Adipocyte (in vitro differentiated cells): ENCODE data around the gene CCDC38.

Experiments used
- DNase-seq: peaks from one replicate; pipeline ENCODE4 v3.0.0-alpha.2; 2015; ENCODE audit warnings: low read depth
- H3K27me3 ChIP-seq: replicated peaks from 2 replicates; pipeline ENCODE4 v1.7.0; 2013; ENCODE audit warnings: mild to moderate bottlenecking, low read length, moderate library complexity; ENCODE audit not compliant: control insufficient read depth, insufficient read depth
- H3K36me3 ChIP-seq: 2 replicates; pipeline ENCODE4 v1.7.0; 2013; ENCODE audit warnings: low read length, mild to moderate bottlenecking, moderate library complexity; ENCODE audit not compliant: control insufficient read depth, insufficient read depth, severe bottlenecking
- H3K4me1 ChIP-seq: 2 replicates; pipeline ENCODE4 v1.7.0; 2013; ENCODE audit warnings: mild to moderate bottlenecking, low read length, moderate library complexity; ENCODE audit not compliant: control insufficient read depth, insufficient read depth
- H3K4me3 ChIP-seq: 2 replicates; pipeline ENCODE4 v1.7.0; 2013; ENCODE audit warnings: mild to moderate bottlenecking, low read length, moderate library complexity
- H3K9ac ChIP-seq: 2 replicates; pipeline ENCODE4 v1.7.0; 2013; ENCODE audit warnings: mild to moderate bottlenecking, low read length, moderate library complexity
- H3K9me3 ChIP-seq: 2 replicates; pipeline ENCODE4 v1.7.0; 2013; ENCODE audit warnings: mild to moderate bottlenecking, low read length, moderate library complexity; ENCODE audit not compliant: control insufficient read depth

The CCDC38 gene

DNA sequence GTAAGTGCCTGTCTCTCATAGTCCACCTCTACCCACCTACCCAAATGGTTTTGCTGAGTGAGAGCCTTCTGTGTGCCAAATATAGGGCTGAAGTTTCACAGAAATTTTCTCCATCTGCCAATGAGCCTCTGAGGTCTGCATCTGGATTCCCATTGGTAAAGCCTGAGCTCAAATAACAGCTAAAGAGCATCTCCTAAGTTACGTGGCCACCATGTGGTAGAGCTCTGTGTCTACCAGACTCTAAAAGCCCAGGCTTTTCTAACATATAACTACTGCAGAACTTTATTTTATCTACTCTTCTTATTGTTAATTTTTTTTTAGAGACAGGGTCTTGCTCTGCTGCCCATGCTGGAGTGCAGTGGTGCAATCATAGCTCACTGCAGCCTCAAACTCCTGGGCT lies 16.7 kb upstream of the CCDC38 start:
- Histone ChIP-seq H3K9me3 (no peaks in the 10 kb centered on the region), H3K4me1 (no peaks in the 10 kb centered on the region), H3K36me3 (no peaks in the 10 kb centered on the region), H3K9ac (no peak overlapping the region), H3K27me3 (peaks cover 3% of the 10 kb centered on the region), H3K4me3 (no peak overlapping the region)
- peak; percentile 33 for DNase-seq

DNA sequence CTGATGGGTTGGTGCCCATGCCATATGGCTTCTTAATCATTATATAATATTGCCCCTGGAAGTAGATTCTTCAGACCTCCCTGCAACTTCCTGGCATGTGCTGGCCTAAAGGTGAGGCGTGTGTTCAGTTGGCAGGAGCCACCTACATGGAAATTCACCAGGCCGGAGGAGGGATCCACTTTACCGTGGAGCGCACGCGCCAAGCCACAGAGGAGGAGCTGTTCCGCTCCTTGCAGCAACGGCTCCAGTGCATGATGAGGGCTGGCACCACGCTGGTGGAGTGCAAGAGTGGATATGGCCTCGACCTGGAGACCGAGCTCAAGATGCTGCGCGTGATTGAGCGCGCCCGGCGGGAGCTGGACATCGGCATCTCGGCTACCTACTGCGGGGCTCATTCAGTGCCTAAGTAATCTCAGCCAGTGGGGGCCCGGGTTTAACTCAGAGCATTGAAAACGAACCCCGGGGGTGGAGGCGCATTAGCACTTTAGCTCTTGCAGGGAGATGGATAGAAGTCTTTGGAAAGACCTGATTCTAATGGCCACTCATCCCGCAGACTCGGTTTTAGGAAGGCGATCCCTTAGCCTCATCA lies 14.2 kb upstream of the CCDC38 start:
- H3K4me1 ChIP-seq = no peaks in the 10 kb centered on the region
- H3K27me3 ChIP-seq = peaks cover 11% of the 10 kb centered on the region
- no peaks in the 10 kb centered on the region for H3K36me3 ChIP-seq
- no peak overlapping the region for H3K4me3 ChIP-seq
- DNase-seq = no peak
- H3K9ac ChIP-seq = no peak overlapping the region
- H3K9me3 ChIP-seq = no peaks in the 10 kb centered on the region

DNA sequence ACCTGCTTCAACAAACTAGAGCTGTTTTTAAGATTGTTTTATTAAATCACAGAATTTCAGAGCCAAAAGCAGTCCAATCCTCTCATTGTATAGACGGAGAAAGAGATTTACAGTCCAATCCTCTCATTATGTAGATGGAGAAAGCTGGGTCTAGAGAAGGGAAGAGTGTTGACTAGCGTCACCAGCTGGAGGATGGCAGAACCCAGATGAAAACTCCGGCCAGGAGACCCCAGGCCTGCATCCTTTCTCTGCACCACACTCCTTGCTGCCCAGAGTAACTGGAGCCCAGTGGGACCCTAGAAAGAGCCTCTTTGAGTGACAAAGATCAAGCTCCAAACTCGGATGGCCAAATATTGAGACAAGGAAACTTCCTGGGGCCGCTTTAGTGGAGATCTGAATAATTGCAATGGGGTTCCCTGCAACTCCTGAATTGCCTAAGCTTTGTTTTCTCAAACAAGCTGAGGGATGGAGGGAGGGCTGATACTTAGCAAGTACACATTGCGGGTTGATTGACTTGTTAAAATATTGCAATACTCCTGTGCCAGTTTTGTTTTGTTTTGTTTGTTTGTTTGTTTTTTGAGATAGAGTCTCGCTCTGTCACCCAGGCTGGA lies 13.2 kb upstream of the CCDC38 start:
- Histone ChIP-seq H3K9me3 (no peaks in the 10 kb centered on the region), H3K4me3 (no peak overlapping the region), H3K36me3 (no peaks in the 10 kb centered on the region), H3K9ac (no peak overlapping the region), H3K4me1 (no peaks in the 10 kb centered on the region), H3K27me3 (peaks cover 11% of the 10 kb centered on the region)
- no peak for DNase-seq

DNA sequence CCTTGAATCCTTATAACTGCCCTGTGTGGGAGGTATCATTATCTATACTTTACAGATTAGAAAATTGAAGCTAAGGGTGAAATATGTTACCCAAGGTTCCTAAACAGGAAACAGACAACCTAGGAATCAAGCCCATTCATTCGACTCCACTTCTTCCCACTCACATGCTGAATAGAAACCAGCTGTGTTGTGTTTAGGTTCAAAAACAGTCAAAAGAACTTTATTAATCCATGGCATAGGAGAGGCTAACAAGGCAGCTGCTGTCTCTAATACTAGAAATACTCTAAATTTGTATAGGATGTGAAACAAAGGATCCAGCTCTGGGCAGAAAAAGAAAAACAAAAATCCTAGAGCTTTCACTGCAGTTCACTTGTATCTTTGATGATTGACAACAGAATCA lies 10.6 kb upstream of the CCDC38 start:
- Histone ChIP-seq H3K4me1 (no peaks in the 10 kb centered on the region), H3K9me3 (no peaks in the 10 kb centered on the region), H3K9ac (no peak overlapping the region), H3K27me3 (peaks cover 28% of the 10 kb centered on the region), H3K4me3 (no peak overlapping the region), H3K36me3 (no peaks in the 10 kb centered on the region)
- DNase-seq = no peak

DNA sequence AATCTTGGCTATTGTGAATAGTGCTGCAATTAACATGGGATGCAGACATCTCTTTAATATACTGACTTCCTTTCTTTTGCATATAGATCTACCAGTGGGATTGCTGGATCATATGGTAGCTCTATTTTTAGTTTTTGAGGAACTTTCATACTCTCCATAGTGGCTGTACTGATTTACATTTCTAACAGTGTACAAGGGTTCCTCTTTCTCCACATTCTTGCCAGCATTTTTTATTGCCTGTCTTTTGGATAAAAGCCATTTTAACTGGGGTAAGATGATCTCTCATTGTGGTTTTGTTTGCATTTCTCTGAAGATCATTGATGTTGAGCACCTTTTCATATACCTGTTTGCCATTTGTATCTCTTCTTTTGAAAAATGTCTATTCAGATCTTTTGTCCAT lies 9.1 kb upstream of the CCDC38 start:
- peaks cover 25% of the 10 kb centered on the region for H3K27me3 ChIP-seq
- no peak overlapping the region for H3K4me3 ChIP-seq
- no peak for DNase-seq

DNA sequence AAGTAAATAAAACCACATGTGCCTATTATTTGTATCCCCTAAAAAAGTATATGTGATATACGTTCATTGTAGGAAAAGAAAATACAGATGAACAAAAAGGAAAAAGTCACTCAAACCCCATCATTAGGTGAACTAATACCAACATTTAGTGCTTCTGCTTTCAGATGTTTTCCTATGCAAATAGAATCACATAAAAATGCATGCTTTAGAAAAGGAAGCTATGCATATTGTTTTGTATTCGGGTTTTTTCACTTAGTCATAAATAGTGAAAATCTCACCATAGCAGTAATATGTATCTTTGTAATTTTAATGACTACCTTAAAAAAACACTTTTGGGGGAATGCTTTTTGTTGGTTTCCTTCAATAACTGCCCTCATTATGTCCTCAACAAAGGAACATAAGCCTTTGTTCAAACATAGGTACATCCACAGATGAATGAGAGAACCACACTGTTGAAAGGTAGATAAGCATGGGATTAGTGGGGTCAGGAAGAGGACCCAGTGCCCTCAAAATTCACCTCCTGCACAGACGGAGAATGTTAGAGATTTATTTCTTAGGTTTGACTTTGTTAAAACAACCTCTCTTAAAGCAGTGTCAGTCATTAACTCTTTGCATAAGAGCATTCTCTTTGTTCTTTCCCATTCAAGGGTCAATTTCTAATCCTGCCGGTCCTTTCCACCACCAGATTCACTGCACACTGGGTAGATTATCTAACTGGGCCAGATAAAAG lies 7.2 kb upstream of the CCDC38 start:
- Histone ChIP-seq H3K9me3 (no peaks in the 10 kb centered on the region), H3K27me3 (peaks cover 25% of the 10 kb centered on the region), H3K4me1 (no peaks in the 10 kb centered on the region), H3K9ac (no peak overlapping the region), H3K36me3 (no peaks in the 10 kb centered on the region), H3K4me3 (no peak overlapping the region)
- DNase-seq = no peak

More for the DNA sequence above, 9.1 kb upstream of the CCDC38 start:
- no peaks in the 10 kb centered on the region for H3K9me3 ChIP-seq
- H3K4me1 ChIP-seq = no peaks in the 10 kb centered on the region
- H3K9ac ChIP-seq = no peak overlapping the region
- H3K36me3 ChIP-seq = no peaks in the 10 kb centered on the region

DNA sequence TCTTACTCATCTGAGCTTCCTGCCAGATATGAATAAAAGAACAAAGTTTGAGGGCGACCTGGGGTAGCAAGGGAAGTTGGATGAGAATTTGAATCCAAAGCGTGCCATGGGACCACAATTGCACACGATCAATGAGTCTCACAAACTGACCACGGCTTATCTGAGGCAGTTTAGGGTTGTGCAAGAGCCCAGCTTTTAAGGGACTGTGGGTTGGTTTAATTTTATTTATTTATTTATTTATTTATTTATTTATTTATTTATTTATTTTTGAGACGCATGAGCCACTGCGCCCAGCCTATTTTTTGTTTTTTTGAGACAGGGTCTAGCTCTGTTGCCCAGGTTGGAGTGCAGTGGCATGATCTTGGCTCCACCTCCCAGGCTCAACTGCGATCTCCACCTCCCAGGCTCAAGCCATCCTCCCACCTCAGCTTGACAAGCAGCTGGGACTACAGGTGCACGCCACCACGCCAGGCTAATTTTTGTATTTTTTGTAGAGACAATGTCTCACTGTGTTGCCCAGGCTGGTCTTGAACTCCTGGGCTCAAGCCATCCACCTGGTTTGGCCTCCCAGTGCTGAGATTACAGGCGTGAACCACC lies 1.8 kb upstream of the CCDC38 start:
- Histone ChIP-seq H3K36me3 (no peaks in the 10 kb centered on the region), H3K4me1 (peaks cover 3% of the 10 kb centered on the region), H3K9me3 (no peaks in the 10 kb centered on the region), H3K27me3 (peaks cover 2% of the 10 kb centered on the region), H3K9ac (no peak overlapping the region), H3K4me3 (no peak overlapping the region)
- no peak for DNase-seq

DNA sequence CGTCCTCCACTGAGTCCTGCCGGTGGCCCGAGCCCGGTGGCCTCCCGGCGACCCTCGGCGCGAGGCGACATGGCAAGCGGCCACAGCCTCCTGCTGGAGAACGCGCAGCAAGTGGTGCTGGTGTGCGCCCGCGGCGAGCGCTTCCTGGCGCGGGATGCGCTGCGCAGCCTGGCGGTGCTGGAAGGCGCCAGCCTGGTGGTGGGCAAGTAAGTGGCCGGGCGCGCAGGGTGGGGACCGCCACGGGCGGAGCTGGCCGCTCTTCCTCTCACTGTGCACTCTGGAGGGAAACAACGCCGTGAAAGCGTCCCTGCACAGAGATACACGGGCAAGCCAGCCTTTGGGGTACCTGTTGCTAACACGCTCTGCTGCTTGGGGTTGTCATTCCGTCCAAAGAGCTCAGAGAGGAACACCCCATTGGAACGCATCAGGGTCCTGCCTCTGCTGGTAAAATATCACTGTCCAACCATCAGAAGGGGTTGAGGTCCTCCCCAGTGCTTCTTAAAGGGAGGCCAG lies 972 bp upstream of the CCDC38 start, which contains the start of gene AMDHD1:
Gene AMDHD1 (plus strand): TSS at position 2 of the 513 bp plus-strand sequence. CDS start 68 bp downstream, at position 70.
- peak; percentile 77 for DNase-seq
- H3K9ac ChIP-seq = peak within 1 kb of the TSS; percentile 68
- no peaks in the 10 kb centered on the region for H3K36me3 ChIP-seq
- H3K27me3 ChIP-seq = peaks cover 3% of the 10 kb centered on the region
- peaks cover 3% of the 10 kb centered on the region for H3K4me1 ChIP-seq
- peak within 1 kb of the TSS; percentile 88 for H3K4me3 ChIP-seq
- H3K9me3 ChIP-seq = no peaks in the 10 kb centered on the region

DNA sequence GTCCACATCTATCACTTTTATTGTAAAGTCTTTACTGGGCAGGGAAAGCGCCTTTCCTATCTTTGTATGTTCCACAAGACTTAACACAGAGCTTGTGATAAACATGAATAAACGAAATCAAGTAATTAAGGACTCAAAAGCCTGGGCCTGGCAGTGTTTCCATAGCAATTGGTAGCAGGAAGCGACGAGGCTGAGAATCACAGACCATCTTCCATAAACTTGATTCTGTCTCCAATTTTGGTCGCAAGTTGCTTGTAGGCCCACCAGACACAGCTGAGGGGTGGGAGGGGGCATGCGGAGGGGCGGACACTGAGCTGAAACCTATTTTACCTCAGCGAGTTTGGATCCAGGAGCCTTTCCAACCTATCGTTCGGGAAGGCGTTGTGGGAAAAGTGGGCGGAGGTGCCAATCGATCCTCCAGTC lies 302 bp downstream of the CCDC38 start:
- Histone ChIP-seq H3K9me3 (no peaks in the 10 kb centered on the region), H3K4me1 (peaks cover 3% of the 10 kb centered on the region), H3K27me3 (peaks cover 4% of the 10 kb centered on the region), H3K9ac (peak overlapping the region; percentile 68), H3K36me3 (no peaks in the 10 kb centered on the region), H3K4me3 (peak overlapping the region; percentile 88)
- peak; percentile 23 for DNase-seq

DNA sequence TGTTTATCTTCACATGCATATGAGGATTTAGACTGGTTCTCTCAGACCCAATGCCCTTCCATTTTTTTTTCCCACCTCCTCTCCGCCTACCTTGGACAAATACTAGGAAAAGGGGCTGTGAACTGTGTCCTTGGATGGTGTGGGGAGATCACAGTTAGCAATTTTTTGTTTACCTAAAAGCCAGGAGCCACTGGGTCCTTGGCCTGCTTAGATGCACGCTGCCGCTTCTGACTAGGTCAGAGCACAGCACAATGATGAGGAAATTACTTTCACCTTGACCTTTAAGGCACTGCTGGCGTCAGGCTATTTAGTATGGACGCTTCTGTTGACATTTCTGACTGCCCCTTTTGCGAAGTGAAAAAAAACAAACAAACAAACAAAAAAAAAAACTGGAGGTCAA lies 1.9 kb downstream of the CCDC38 start:
- peaks cover 4% of the 10 kb centered on the region for H3K27me3 ChIP-seq
- no peak overlapping the region for H3K9ac ChIP-seq
- no peak for DNase-seq
- no peak overlapping the region for H3K4me3 ChIP-seq
- no peaks in the 10 kb centered on the region for H3K36me3 ChIP-seq
- H3K9me3 ChIP-seq = no peaks in the 10 kb centered on the region
- H3K4me1 ChIP-seq = peaks cover 3% of the 10 kb centered on the region

DNA sequence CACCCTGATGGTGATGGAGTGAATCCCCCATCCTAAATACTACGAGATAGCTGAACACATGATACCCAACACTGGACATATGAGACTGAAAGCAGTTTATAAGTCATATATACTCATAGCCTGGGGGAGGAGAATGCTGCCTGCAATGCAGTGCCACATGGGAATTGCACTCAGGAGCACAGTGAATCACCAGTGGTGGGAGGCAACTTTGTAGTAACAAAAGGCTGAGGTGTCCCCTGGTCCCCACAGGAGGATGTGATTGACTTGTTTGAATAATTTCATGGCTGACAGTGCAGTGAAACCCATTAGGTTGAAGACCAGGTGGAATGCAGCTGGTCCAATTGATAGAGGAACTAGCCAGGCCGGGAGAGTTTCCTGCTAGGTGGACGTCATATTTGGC lies 20.2 kb downstream of the CCDC38 start:
- Histone ChIP-seq H3K9me3 (no peaks in the 10 kb centered on the region), H3K4me1 (no peaks in the 10 kb centered on the region), H3K9ac (no peak overlapping the region), H3K27me3 (no peaks in the 10 kb centered on the region), H3K4me3 (no peak overlapping the region), H3K36me3 (no peaks in the 10 kb centered on the region)
- DNase-seq = peak; percentile 9
